ENCODE results near the gene TARBP1.
"Not testable (repeated sequence)": the region's sequence is repeated elsewhere in the genome, so short reads cannot be mapped to it uniquely, and the experiment has no call there.

The TARBP1 gene

GRCh38 chr1:234405676-234406075 is 73.3 kb downstream of the TARBP1 start:
- no CpG with 5 or more reads among the region's 6 CpGs for WGBS (ENCODE audit: insufficient coverage, insufficient read length)
- no peaks in the 10 kb centered on the region for H3K36me3 ChIP-seq (ENCODE audit: control insufficient read depth, insufficient read depth, low read length)
- no peak overlapping the region for H3K4me3 ChIP-seq (ENCODE audit: low read length)
- DNase-seq (ENCODE audit: low read depth, low spot score), result no peak
- H3K27ac ChIP-seq (ENCODE audit: low read length), result no peak overlapping the region
- H3K9me3 ChIP-seq (ENCODE audit: control insufficient read depth, insufficient read depth, low read length), result no peaks in the 10 kb centered on the region
- no peaks in the 10 kb centered on the region for H3K4me1 ChIP-seq (ENCODE audit: control insufficient read depth, insufficient read depth, low read length)
- no peaks in the 10 kb centered on the region for H3K27me3 ChIP-seq (ENCODE audit: control insufficient read depth, insufficient read depth, low read length)

GRCh38 chr1:234402939-234403338 is 76.0 kb downstream of the TARBP1 start:
- 100% methylated on average over 1 of the region's 3 CpGs for WGBS (ENCODE audit: insufficient coverage, insufficient read length)

GRCh38 chr1:234401658-234402057 is 77.3 kb downstream of the TARBP1 start:
- H3K27me3 ChIP-seq (ENCODE audit: control insufficient read depth, insufficient read depth, low read length), result no peaks in the 10 kb centered on the region
- no peaks in the 10 kb centered on the region for H3K9me3 ChIP-seq (ENCODE audit: control insufficient read depth, insufficient read depth, low read length)
- no peaks in the 10 kb centered on the region for H3K36me3 ChIP-seq (ENCODE audit: control insufficient read depth, insufficient read depth, low read length)
- DNase-seq (ENCODE audit: low read depth, low spot score), result no peak
- no peak overlapping the region for H3K4me3 ChIP-seq (ENCODE audit: low read length)
- H3K4me1 ChIP-seq (ENCODE audit: control insufficient read depth, insufficient read depth, low read length), result no peaks in the 10 kb centered on the region
- no peak overlapping the region for H3K27ac ChIP-seq (ENCODE audit: low read length)
- no CpG with 5 or more reads among the region's 3 CpGs for WGBS (ENCODE audit: insufficient coverage, insufficient read length)

More at GRCh38 chr1:234402939-234403338, 76.0 kb downstream of the TARBP1 start:
- no peak for DNase-seq (ENCODE audit: low read depth, low spot score)
- H3K27me3 ChIP-seq (ENCODE audit: control insufficient read depth, insufficient read depth, low read length), result no peaks in the 10 kb centered on the region
- H3K36me3 ChIP-seq (ENCODE audit: control insufficient read depth, insufficient read depth, low read length), result no peaks in the 10 kb centered on the region
- no peaks in the 10 kb centered on the region for H3K9me3 ChIP-seq (ENCODE audit: control insufficient read depth, insufficient read depth, low read length)
- H3K4me3 ChIP-seq (ENCODE audit: low read length), result no peak overlapping the region
- H3K27ac ChIP-seq (ENCODE audit: low read length), result no peak overlapping the region
- no peaks in the 10 kb centered on the region for H3K4me1 ChIP-seq (ENCODE audit: control insufficient read depth, insufficient read depth, low read length)

- Histone ChIP-seq H3K9me3 (ENCODE audit: control insufficient read depth, insufficient read depth, low read length) (no peaks in the 10 kb centered on the region), H3K27ac (ENCODE audit: low read length) (no peak overlapping the region), H3K4me3 (ENCODE audit: low read length) (no peak overlapping the region), H3K36me3 (ENCODE audit: control insufficient read depth, insufficient read depth, low read length) (no peaks in the 10 kb centered on the region), H3K27me3 (ENCODE audit: control insufficient read depth, insufficient read depth, low read length) (no peaks in the 10 kb centered on the region), H3K4me1 (ENCODE audit: control insufficient read depth, insufficient read depth, low read length) (no peaks in the 10 kb centered on the region)
- DNase-seq (ENCODE audit: low read depth, low spot score), result no peak
These were observed 78.2 kb downstream of the TARBP1 start for GRCh38 chr1:234400773-234401172.

- H3K36me3 ChIP-seq (ENCODE audit: control insufficient read depth, insufficient read depth, low read length); H3K27ac ChIP-seq (ENCODE audit: low read length); H3K4me1 ChIP-seq (ENCODE audit: control insufficient read depth, insufficient read depth, low read length); H3K27me3 ChIP-seq (ENCODE audit: control insufficient read depth, insufficient read depth, low read length); DNase-seq (ENCODE audit: low read depth, low spot score); H3K4me3 ChIP-seq (ENCODE audit: low read length); H3K9me3 ChIP-seq (ENCODE audit: control insufficient read depth, insufficient read depth, low read length): not testable (repeated sequence)
- WGBS (ENCODE audit: insufficient coverage, insufficient read length), result no CpG with 5 or more reads among the region's 6 CpGs
These were observed 79.5 kb downstream of the TARBP1 start for GRCh38 chr1:234399515-234399914.

- no CpG with 5 or more reads among the region's 8 CpGs for WGBS (ENCODE audit: insufficient coverage, insufficient read length)
- no peaks in the 10 kb centered on the region for H3K9me3 ChIP-seq (ENCODE audit: control insufficient read depth, insufficient read depth, low read length)
- DNase-seq (ENCODE audit: low read depth, low spot score), result no peak
- no peaks in the 10 kb centered on the region for H3K36me3 ChIP-seq (ENCODE audit: control insufficient read depth, insufficient read depth, low read length)
- H3K4me1 ChIP-seq (ENCODE audit: control insufficient read depth, insufficient read depth, low read length), result no peaks in the 10 kb centered on the region
- no peaks in the 10 kb centered on the region for H3K27me3 ChIP-seq (ENCODE audit: control insufficient read depth, insufficient read depth, low read length)
- no peak overlapping the region for H3K4me3 ChIP-seq (ENCODE audit: low read length)
- no peak overlapping the region for H3K27ac ChIP-seq (ENCODE audit: low read length)
These were observed 80.1 kb downstream of the TARBP1 start for GRCh38 chr1:234398849-234399381.

GRCh38 chr1:234397732-234398131 is 81.2 kb downstream of the TARBP1 start:
- Histone ChIP-seq H3K9me3 (ENCODE audit: control insufficient read depth, insufficient read depth, low read length) (no peaks in the 10 kb centered on the region), H3K27ac (ENCODE audit: low read length) (no peak overlapping the region), H3K4me1 (ENCODE audit: control insufficient read depth, insufficient read depth, low read length) (no peaks in the 10 kb centered on the region), H3K27me3 (ENCODE audit: control insufficient read depth, insufficient read depth, low read length) (no peaks in the 10 kb centered on the region), H3K4me3 (ENCODE audit: low read length) (no peak overlapping the region), H3K36me3 (ENCODE audit: control insufficient read depth, insufficient read depth, low read length) (0 out of 2 replicates have a peak, but pooled peaks cover 3% of the 10 kb centered on the region)
- WGBS (ENCODE audit: insufficient coverage, insufficient read length), result no CpG with 5 or more reads among the region's 5 CpGs
- no peak for DNase-seq (ENCODE audit: low read depth, low spot score)

- no peak overlapping the region for H3K4me3 ChIP-seq (ENCODE audit: low read length)
- WGBS (ENCODE audit: insufficient coverage, insufficient read length), result no CpG with 5 or more reads among the region's 6 CpGs
- H3K4me1 ChIP-seq (ENCODE audit: control insufficient read depth, insufficient read depth, low read length), result no peaks in the 10 kb centered on the region
- no peaks in the 10 kb centered on the region for H3K9me3 ChIP-seq (ENCODE audit: control insufficient read depth, insufficient read depth, low read length)
- no peak for DNase-seq (ENCODE audit: low read depth, low spot score)
- H3K27ac ChIP-seq (ENCODE audit: low read length), result no peak overlapping the region
- 0 out of 2 replicates have a peak, but pooled peaks cover 3% of the 10 kb centered on the region for H3K36me3 ChIP-seq (ENCODE audit: control insufficient read depth, insufficient read depth, low read length)
- H3K27me3 ChIP-seq (ENCODE audit: control insufficient read depth, insufficient read depth, low read length), result no peaks in the 10 kb centered on the region
These were observed 82.1 kb downstream of the TARBP1 start for GRCh38 chr1:234396871-234397270.

GRCh38 chr1:234396092-234396491 is 82.9 kb downstream of the TARBP1 start:
- H3K27me3 ChIP-seq (ENCODE audit: control insufficient read depth, insufficient read depth, low read length), result no peaks in the 10 kb centered on the region
- no peaks in the 10 kb centered on the region for H3K4me1 ChIP-seq (ENCODE audit: control insufficient read depth, insufficient read depth, low read length)
- peaks cover 3% of the 10 kb centered on the region; the same call in 1 of the 2 replicates for H3K36me3 ChIP-seq (ENCODE audit: control insufficient read depth, insufficient read depth, low read length)
- H3K27ac ChIP-seq (ENCODE audit: low read length), result no peak overlapping the region
- H3K4me3 ChIP-seq (ENCODE audit: low read length), result no peak overlapping the region
- no peak for DNase-seq (ENCODE audit: low read depth, low spot score)
- no CpG with 5 or more reads among the region's 8 CpGs for WGBS (ENCODE audit: insufficient coverage, insufficient read length)
- H3K9me3 ChIP-seq (ENCODE audit: control insufficient read depth, insufficient read depth, low read length), result no peaks in the 10 kb centered on the region

- no peaks in the 10 kb centered on the region for H3K27me3 ChIP-seq (ENCODE audit: control insufficient read depth, insufficient read depth, low read length)
- no peak for DNase-seq (ENCODE audit: low read depth, low spot score)
- H3K9me3 ChIP-seq (ENCODE audit: control insufficient read depth, insufficient read depth, low read length), result no peaks in the 10 kb centered on the region
- peaks cover 3% of the 10 kb centered on the region; the same call in 1 of the 2 replicates for H3K36me3 ChIP-seq (ENCODE audit: control insufficient read depth, insufficient read depth, low read length)
- H3K27ac ChIP-seq (ENCODE audit: low read length), result no peak overlapping the region
- WGBS (ENCODE audit: insufficient coverage, insufficient read length), result no CpG with 5 or more reads among the region's 5 CpGs
- no peaks in the 10 kb centered on the region for H3K4me1 ChIP-seq (ENCODE audit: control insufficient read depth, insufficient read depth, low read length)
- H3K4me3 ChIP-seq (ENCODE audit: low read length), result no peak overlapping the region
These were observed 83.7 kb downstream of the TARBP1 start for GRCh38 chr1:234395297-234395696.

- WGBS (ENCODE audit: insufficient coverage, insufficient read length), result no CpG with 5 or more reads among the region's 6 CpGs
- H3K36me3 ChIP-seq (ENCODE audit: control insufficient read depth, insufficient read depth, low read length), result peaks cover 3% of the 10 kb centered on the region; the same call in 1 of the 2 replicates
- no peaks in the 10 kb centered on the region for H3K27me3 ChIP-seq (ENCODE audit: control insufficient read depth, insufficient read depth, low read length)
- no peak overlapping the region for H3K27ac ChIP-seq (ENCODE audit: low read length)
- no peak overlapping the region for H3K4me3 ChIP-seq (ENCODE audit: low read length)
- H3K4me1 ChIP-seq (ENCODE audit: control insufficient read depth, insufficient read depth, low read length), result no peaks in the 10 kb centered on the region
- no peaks in the 10 kb centered on the region for H3K9me3 ChIP-seq (ENCODE audit: control insufficient read depth, insufficient read depth, low read length)
- no peak for DNase-seq (ENCODE audit: low read depth, low spot score)
These were observed 85.8 kb downstream of the TARBP1 start for GRCh38 chr1:234393190-234393589.

Data from iPS DF 6.9 (cell line).